Omental fat pad (tissue), 4 donors: Measurements from ENCODE around the gene FGF6. TPM values are rescaled to one million over a fixed set of nuclear protein-coding genes. Genes with fewer than 3 reads are reported as not detected.
"Not testable (repeated sequence)": the region's sequence is repeated elsewhere in the genome, so short reads cannot be mapped to it uniquely, and the experiment has no call there.

ENCODE experiments used
- ATAC-seq: fragments of 150-250 bp; one replicate; pipeline ENCODE4 v1.9.1; 2016; ENCODE audit warnings: mild to moderate bottlenecking, moderate library complexity; ENCODE audit not compliant: low FRiP score
- DNase-seq: peaks from one replicate; pipeline ENCODE4 v3.0.0-alpha.2; 2019; ENCODE audit warnings: low spot score
- total RNA-seq, 4 donors: library from RNA; depleted of rRNA; stranded (reverse); fragments of >200 nt; gene quantifications; one replicate each; pipeline ENCODE4 v1.1.0, GENCODE V29; 2016
- TF ChIP-seq, protein P1 (sequence below), 3 donors: fragments of 450-650 bp; IDR thresholded peaks; one replicate each; pipeline ENCODE4 v1.5.1; 2016 to 2017; ENCODE audit warnings: antibody characterized with exemption in 3 of 3, mild to moderate bottlenecking in 3 of 3, moderate library complexity in 2 of 3

Gene FGF6
- total RNA-seq, 4 donors from 2014 or later = not detected

DNA sequence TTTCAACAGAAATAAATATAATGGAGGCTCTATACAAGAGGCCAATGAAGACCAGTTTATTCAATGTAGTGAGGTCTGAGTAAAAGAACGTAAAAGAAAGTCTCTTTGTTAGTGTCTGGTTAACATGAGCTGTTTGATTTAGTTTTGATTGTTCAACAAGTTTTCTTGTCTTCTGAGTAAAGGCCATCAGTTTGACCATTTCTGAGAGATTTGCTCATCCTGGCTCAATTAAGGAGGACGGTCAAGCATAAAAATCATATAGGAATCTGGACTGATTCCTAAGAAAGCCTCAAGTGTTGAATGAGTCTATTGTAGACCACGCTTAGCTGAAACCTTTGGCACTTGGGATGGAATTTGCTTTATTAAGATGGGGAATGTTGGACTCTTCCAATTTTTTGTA lies 33.6 kb downstream of the FGF6 start:
- DNase-seq = no peak
- no peak for ATAC-seq
- TF ChIP-seq, protein P1, sequence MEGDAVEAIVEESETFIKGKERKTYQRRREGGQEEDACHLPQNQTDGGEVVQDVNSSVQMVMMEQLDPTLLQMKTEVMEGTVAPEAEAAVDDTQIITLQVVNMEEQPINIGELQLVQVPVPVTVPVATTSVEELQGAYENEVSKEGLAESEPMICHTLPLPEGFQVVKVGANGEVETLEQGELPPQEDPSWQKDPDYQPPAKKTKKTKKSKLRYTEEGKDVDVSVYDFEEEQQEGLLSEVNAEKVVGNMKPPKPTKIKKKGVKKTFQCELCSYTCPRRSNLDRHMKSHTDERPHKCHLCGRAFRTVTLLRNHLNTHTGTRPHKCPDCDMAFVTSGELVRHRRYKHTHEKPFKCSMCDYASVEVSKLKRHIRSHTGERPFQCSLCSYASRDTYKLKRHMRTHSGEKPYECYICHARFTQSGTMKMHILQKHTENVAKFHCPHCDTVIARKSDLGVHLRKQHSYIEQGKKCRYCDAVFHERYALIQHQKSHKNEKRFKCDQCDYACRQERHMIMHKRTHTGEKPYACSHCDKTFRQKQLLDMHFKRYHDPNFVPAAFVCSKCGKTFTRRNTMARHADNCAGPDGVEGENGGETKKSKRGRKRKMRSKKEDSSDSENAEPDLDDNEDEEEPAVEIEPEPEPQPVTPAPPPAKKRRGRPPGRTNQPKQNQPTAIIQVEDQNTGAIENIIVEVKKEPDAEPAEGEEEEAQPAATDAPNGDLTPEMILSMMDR (IDR thresholded peaks at IDR 0.05) = no peak

DNA sequence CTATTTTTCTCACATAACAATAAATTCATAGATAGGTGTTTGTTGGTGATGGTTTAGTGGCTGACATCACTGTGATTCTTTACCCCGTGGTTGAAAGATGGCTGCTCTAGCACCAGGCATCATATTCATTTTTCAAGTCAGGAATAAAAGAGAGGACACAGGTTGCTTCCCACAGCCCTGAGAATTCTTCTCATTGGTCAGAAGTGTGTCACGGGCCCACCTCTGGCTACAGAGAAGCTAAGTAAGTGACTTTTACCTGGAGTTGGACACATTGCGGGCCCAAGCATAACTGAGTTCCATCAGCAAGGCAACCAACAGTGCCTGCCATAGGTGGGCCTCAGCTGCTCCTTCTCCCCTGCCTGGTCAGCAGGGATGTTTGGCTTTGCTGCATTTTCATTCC lies 38.5 kb downstream of the FGF6 start:
- TF ChIP-seq, protein P1 (IDR thresholded peaks at IDR 0.05) = no peak
- ATAC-seq (no peak), DNase-seq (no peak)

DNA sequence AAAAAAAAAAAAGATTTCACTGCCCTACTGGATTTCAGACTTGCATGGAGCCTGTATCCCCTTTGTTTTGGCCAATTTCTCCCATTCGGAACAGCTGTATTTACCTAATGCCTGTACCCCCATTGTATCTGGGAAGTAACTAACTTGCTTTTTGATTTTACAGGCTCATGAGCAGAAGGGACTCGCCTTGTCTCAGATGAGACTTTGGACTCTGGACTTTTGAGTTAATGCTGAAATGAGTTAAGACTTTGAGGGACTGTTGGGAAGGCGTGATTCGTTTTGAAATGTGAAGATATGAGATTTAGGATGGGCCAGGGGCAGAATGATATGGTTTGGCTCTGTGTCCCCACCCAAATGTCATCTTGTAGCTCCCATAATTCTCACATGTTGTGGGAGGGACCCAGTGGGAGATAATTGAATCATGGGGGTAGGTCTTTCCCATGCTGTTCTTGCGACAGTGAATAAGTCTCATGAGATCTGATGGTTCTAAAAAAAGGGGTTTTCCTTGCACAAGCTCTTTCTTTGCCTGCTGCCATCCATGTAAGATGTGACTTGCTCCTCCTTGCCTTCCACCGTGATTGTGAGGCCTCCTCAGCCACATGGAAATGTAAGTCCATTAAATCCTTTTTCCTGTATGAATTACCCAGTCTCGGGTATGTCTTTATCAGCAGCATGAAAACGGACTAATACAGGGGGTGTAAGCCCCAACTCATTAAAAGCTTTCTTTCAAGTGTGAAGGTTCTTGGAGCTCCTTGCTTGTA lies 40.6 kb downstream of the FGF6 start:
- ATAC-seq, DNase-seq: not testable (repeated sequence)

DNA sequence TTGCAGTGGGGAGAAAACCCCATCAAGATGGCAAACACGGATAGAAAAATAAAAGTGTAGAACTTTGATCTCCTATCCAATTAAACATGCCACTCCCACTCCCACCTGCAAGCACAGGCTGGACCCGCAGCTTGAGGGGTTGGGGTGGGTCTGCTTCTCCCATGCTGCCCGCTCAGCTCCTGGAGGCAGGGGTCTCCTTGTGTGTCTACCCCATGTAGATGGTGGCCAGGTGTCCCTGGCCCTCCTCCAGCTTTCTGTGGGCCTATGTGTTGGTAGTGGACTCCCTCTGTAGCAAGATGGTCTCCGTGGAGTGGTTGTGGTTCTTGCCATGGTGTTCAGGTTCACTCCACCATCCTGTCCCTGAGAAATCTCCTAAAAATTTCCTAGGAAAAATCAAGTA lies 42.6 kb downstream of the FGF6 start:
- TF ChIP-seq, protein P1 (IDR thresholded peaks at IDR 0.05) = no peak
- no peak for DNase-seq
- ATAC-seq = no peak

DNA sequence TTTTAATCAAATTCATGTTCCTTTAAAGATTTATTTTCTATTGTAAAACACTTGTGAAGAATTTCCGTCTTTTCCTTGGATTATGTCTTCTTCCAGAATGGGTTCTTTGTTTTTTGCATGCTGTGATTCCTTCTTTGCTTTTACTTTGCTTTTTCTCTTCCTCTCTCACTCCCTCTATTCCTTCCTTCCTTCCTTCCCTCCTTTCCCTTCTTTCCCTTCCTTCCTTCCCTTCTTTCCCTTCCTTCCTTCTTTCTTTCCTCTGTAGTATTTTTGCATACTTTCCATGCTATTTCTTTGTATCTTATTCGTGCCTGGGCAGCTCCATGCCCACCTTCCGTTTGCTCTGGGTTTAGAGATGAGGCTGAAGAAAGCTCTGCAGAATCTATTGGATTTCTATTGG lies 44.5 kb downstream of the FGF6 start:
- ATAC-seq = no peak
- TF ChIP-seq, protein P1 (IDR thresholded peaks at IDR 0.05) = no peak
- no peak for DNase-seq

DNA sequence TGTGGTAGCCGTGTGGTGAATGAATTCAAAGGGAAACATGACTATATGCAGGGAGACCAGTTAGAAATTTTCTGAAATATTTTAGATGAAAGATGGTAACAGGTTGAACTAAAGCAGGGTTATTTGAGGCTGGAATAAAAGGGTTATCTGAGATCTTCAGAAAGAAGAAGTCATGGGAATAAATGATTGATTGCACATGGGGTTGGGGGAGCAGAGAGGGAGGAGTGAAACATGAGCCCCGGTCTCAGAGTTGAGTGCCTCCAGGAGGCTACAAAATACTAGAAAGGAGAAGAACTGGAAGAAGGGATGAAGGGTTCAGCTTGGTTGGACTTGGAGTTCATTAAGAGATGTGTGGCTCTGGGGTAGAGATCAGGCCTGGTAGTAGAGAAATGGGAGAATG lies 49.8 kb downstream of the FGF6 start:
- ATAC-seq (no peak), DNase-seq (no peak)
- TF ChIP-seq, protein P1 (IDR thresholded peaks at IDR 0.05) = no peak

DNA sequence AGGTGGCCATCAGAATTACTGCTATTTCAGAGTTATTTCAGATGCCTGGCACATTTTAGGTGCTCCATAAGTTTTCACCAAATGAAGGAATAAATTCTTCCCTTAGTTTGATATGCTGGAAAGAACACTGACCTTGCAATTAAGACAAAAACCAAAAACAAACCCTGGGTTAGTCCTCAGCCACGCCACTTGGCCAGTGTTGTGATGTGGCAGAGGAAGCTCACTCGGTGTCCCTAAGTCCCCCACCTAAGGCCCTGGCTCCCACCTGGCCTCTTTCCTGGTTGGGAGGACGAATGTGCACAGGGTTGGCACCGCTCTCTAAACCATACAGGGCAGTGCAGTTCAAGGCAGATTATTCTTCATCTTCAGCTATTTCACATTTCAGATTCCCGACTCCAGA lies 52.4 kb downstream of the FGF6 start:
- no peak for ATAC-seq
- TF ChIP-seq, protein P1 (IDR thresholded peaks at IDR 0.05) = no peak
- DNase-seq = no peak
